Esophagus muscularis mucosa (tissue), 4 donors: Measurements from ENCODE around the gene C6orf62.

Experiments used
- EP300 ChIP-seq: sonication (generic); formaldehyde crosslinking; IDR thresholded peaks from one replicate; pipeline ENCODE4 v1.6.1; 2017; ENCODE audit warnings: antibody characterized with exemption
- POLR2A ChIP-seq: fragments of 450-650 bp; IDR thresholded peaks from one replicate; pipeline ENCODE4 v1.6.1; 2017; ENCODE audit warnings: antibody characterized with exemption, moderate library complexity, mild to moderate bottlenecking, low read depth
- TF ChIP-seq, protein P1 (sequence below), 3 experiments: fragments of 200-600 bp in 2 of 3; fragments of 450-650 bp in 1 of 3; sonication (generic) in 2 of 3; IDR thresholded peaks; one replicate each; pipeline ENCODE4 v1.5.1; 2017 to 2019; ENCODE audit warnings: antibody characterized with exemption in 3 of 3, mild to moderate bottlenecking in 2 of 3, moderate library complexity in 1 of 3

- TF ChIP-seq, protein P1, sequence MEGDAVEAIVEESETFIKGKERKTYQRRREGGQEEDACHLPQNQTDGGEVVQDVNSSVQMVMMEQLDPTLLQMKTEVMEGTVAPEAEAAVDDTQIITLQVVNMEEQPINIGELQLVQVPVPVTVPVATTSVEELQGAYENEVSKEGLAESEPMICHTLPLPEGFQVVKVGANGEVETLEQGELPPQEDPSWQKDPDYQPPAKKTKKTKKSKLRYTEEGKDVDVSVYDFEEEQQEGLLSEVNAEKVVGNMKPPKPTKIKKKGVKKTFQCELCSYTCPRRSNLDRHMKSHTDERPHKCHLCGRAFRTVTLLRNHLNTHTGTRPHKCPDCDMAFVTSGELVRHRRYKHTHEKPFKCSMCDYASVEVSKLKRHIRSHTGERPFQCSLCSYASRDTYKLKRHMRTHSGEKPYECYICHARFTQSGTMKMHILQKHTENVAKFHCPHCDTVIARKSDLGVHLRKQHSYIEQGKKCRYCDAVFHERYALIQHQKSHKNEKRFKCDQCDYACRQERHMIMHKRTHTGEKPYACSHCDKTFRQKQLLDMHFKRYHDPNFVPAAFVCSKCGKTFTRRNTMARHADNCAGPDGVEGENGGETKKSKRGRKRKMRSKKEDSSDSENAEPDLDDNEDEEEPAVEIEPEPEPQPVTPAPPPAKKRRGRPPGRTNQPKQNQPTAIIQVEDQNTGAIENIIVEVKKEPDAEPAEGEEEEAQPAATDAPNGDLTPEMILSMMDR (IDR thresholded peaks at IDR 0.05), result no peak
- TF ChIP-seq EP300 (no peak), POLR2A (no peak)
Observed at GRCh38 chr6:24749297-24749696, 30.3 kb upstream of the C6orf62 start.
